Breast epithelium (tissue), 3 donors: ENCODE data around the gene TEC.

ENCODE experiments used
- POLR2A ChIP-seq: fragments of 450-650 bp; IDR thresholded peaks from one replicate; pipeline ENCODE4 v1.6.1; 2016; ENCODE audit warnings: antibody characterized with exemption, mild to moderate bottlenecking, moderate library complexity
- POLR2AphosphoS5 ChIP-seq, 3 donors: sonication (generic); formaldehyde crosslinking; IDR thresholded peaks; one replicate each; pipeline ENCODE4 v1.6.1; 2017; ENCODE audit warnings: antibody characterized with exemption in 3 of 3
- TF ChIP-seq, protein P1 (sequence below), 3 donors: fragments of 450-650 bp; IDR thresholded peaks; one replicate each; pipeline ENCODE4 v1.5.1; 2016 to 2017; ENCODE audit warnings: antibody characterized with exemption in 3 of 3, mild to moderate bottlenecking in 3 of 3, moderate library complexity in 3 of 3

DNA sequence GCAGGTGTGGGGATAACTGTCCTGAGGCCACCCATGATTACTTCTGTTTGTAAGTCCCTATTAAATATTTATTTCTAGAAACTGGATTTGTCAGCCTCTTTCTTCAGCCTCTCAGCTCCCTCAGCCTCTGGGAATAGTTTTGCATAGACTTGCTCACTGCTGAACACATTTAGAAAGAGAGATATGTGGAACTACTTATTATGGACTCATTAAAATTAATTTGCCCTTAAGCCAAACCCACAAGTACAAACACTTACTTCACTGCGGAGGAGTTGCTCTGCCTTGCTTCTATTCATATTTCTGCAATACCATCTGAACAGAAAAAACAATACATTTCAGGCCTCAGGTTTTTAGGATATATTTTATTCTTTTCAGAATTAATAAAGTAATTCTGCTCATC, 113.2 kb downstream of the TEC start:
- TF ChIP-seq, protein P1, sequence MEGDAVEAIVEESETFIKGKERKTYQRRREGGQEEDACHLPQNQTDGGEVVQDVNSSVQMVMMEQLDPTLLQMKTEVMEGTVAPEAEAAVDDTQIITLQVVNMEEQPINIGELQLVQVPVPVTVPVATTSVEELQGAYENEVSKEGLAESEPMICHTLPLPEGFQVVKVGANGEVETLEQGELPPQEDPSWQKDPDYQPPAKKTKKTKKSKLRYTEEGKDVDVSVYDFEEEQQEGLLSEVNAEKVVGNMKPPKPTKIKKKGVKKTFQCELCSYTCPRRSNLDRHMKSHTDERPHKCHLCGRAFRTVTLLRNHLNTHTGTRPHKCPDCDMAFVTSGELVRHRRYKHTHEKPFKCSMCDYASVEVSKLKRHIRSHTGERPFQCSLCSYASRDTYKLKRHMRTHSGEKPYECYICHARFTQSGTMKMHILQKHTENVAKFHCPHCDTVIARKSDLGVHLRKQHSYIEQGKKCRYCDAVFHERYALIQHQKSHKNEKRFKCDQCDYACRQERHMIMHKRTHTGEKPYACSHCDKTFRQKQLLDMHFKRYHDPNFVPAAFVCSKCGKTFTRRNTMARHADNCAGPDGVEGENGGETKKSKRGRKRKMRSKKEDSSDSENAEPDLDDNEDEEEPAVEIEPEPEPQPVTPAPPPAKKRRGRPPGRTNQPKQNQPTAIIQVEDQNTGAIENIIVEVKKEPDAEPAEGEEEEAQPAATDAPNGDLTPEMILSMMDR (IDR thresholded peaks at IDR 0.05), result no peak
- TF ChIP-seq POLR2A (no peak), POLR2AphosphoS5 (IDR thresholded peaks at IDR 0.05) (no peak)
